Stomach smooth muscle (tissue), 2 donors: Measurements from ENCODE around the gene PLS1.

Source experiments
- H3K27ac ChIP-seq: one replicate; pipeline ENCODE4 v1.7.0; 2013; ENCODE audit warnings: mild to moderate bottlenecking, low read length, inconsistent platforms
- H3K27me3 ChIP-seq, 2 donors: one replicate each; pipeline ENCODE4 v1.7.0; 2013; ENCODE audit warnings: low read length in 2 of 2; ENCODE audit not compliant: insufficient read depth in 2 of 2, control insufficient read depth in 1 of 2
- H3K36me3 ChIP-seq, 2 donors: one replicate each; pipeline ENCODE4 v1.7.0; 2013; ENCODE audit warnings: low read length in 2 of 2; ENCODE audit not compliant: control insufficient read depth in 2 of 2, insufficient read depth in 2 of 2
- H3K4me1 ChIP-seq: one replicate; pipeline ENCODE4 v1.7.0; 2013; ENCODE audit warnings: low read length; ENCODE audit not compliant: control insufficient read depth, insufficient read depth
- H3K4me3 ChIP-seq, 2 donors: one replicate each; pipeline ENCODE4 v1.7.0; 2013; ENCODE audit warnings: low read length in 2 of 2
- H3K9ac ChIP-seq, 2 donors: one replicate each; pipeline ENCODE4 v1.7.0; 2013; ENCODE audit warnings: low read length in 2 of 2, mild to moderate bottlenecking in 1 of 2
- H3K9me3 ChIP-seq, 2 donors: one replicate each; pipeline ENCODE4 v1.7.0; 2013; ENCODE audit warnings: low read length in 2 of 2; ENCODE audit not compliant: control insufficient read depth in 2 of 2
- donor health status: healthy.
- donor health status: Pancreatic carcinoma.

Gene PLS1

DNA sequence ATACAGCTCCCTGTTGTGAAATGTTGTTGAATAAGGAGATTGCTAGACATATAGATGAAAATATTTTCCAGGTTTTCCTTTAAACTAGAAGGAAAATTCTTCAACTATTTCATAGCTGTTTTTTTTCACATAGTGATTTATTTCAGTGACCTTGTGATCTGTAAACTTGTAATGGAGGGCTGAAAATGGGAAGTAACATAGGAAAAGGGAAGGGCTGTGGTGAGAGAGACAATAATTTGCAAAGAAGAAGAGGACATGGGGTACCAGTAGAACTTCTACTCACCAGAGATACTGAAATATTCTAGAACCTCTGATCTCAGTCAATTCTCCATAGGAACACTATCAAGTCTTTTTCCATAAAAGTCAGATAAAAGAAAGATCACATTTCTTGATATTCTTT, 60.4 kb downstream of the PLS1 start:
- Histone ChIP-seq H3K27ac (no peak overlapping the region), H3K4me3 (no peak overlapping the region)

GRCh38 chr3:142657033-142657432, 60.8 kb downstream of the PLS1 start:
- H3K36me3 ChIP-seq = no peaks in the 10 kb centered on the region
- no peaks in the 10 kb centered on the region for H3K9me3 ChIP-seq
- H3K27ac ChIP-seq = no peak overlapping the region
- H3K9ac ChIP-seq = no peak overlapping the region
- H3K4me3 ChIP-seq = no peak overlapping the region
- no peaks in the 10 kb centered on the region for H3K4me1 ChIP-seq
- H3K27me3 ChIP-seq = no peaks in the 10 kb centered on the region

More for the DNA sequence above, 60.4 kb downstream of the PLS1 start:
- no peaks in the 10 kb centered on the region for H3K9me3 ChIP-seq
- H3K4me1 ChIP-seq = no peaks in the 10 kb centered on the region
- H3K9ac ChIP-seq = no peak overlapping the region
- no peaks in the 10 kb centered on the region for H3K36me3 ChIP-seq
- no peaks in the 10 kb centered on the region for H3K27me3 ChIP-seq

GRCh38 chr3:142660383-142660782, 64.2 kb downstream of the PLS1 start:
- H3K4me1 ChIP-seq = no peaks in the 10 kb centered on the region
- H3K9me3 ChIP-seq = no peaks in the 10 kb centered on the region
- H3K9ac ChIP-seq = no peak overlapping the region
- H3K4me3 ChIP-seq = no peak overlapping the region
- no peak overlapping the region for H3K27ac ChIP-seq
- H3K27me3 ChIP-seq = no peaks in the 10 kb centered on the region
- H3K36me3 ChIP-seq = no peaks in the 10 kb centered on the region

DNA sequence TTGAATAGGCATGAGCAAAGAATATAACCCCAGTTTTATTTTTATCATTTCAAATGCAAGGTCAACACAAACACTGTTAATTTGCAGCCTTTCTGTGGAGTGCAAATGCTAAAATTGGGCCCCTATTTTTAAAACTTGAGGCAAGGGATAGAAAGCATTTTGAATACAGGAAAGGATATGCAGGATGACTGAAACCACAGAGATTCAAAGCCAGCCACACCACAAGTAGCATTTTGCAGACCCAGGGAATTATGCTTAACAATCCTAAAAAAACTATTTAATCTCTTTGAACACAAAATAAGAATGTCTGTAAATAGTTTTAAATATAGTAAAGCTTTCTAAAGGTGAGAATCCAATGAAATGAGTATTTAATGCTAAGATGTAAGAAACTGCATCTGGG, 64.7 kb downstream of the PLS1 start:
- Histone ChIP-seq H3K4me1 (no peaks in the 10 kb centered on the region), H3K27me3 (no peaks in the 10 kb centered on the region), H3K36me3 (no peaks in the 10 kb centered on the region), H3K4me3 (no peak overlapping the region), H3K9ac (no peak overlapping the region), H3K9me3 (no peaks in the 10 kb centered on the region), H3K27ac (no peak overlapping the region)

DNA sequence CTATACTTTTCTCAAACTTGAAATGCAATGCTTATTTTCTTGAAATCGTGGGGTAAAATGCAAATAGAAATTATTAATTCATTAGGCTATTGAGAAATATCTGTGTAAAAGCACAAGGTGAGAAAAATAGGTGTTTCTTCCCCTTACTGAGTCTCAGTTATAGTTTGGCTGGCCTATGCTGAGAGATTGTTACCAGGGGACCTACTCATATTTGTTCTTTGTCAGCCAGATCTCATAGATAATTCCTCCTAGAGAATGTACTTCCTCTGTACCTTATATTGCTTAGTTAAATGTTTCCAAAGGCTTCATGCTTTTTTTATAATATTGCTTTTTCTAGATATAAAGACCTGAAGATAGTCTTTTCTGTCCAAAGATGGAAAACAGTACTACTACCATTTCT, 67.7 kb downstream of the PLS1 start:
- Histone ChIP-seq H3K4me3 (no peak overlapping the region), H3K9me3 (no peaks in the 10 kb centered on the region), H3K9ac (no peak overlapping the region), H3K36me3 (no peaks in the 10 kb centered on the region), H3K4me1 (no peaks in the 10 kb centered on the region), H3K27me3 (no peaks in the 10 kb centered on the region), H3K27ac (no peak overlapping the region)

DNA sequence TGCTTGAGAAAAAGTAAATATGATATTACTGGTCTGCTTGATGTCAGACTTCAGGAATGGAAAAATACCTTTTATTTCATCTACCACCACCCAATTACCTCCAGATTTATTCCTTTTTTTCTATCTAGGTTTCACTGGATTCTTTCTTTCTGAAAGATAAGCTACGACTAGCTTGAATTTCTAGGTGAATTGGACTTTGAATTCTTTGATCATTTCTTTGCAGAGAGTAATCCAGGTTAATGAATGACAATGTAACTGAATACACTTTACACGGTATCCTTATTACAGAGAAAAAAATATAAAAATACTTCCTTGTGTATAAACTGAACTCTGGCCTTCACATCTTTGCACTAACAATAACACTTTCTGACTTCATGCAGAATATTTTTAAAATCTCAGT, 68.1 kb downstream of the PLS1 start:
- Histone ChIP-seq H3K9me3 (no peaks in the 10 kb centered on the region), H3K27me3 (no peaks in the 10 kb centered on the region), H3K27ac (no peak overlapping the region), H3K4me3 (no peak overlapping the region), H3K36me3 (no peaks in the 10 kb centered on the region), H3K4me1 (no peaks in the 10 kb centered on the region), H3K9ac (no peak overlapping the region)

DNA sequence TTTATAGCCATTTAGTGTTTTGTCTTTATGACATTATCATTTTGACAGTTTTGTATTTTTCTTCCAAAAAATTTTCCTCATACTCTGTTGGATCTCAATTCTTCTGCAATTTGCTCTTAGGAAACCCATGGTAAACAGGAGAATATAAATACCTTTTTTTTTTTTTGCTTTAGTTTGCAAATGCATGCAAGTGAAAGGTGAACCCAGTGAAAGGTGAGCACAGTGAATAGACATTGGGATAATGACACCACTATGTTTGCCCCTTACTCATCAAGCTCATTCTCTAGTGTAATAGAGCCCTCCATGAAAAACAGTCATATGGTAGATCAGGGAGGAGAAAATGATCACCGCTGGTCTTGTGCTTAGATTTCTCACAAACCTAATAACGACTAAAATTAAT, 68.6 kb downstream of the PLS1 start:
- Histone ChIP-seq H3K27me3 (no peaks in the 10 kb centered on the region), H3K9ac (no peak overlapping the region), H3K9me3 (no peaks in the 10 kb centered on the region), H3K4me1 (no peaks in the 10 kb centered on the region), H3K36me3 (no peaks in the 10 kb centered on the region), H3K27ac (no peak overlapping the region), H3K4me3 (no peak overlapping the region)

DNA sequence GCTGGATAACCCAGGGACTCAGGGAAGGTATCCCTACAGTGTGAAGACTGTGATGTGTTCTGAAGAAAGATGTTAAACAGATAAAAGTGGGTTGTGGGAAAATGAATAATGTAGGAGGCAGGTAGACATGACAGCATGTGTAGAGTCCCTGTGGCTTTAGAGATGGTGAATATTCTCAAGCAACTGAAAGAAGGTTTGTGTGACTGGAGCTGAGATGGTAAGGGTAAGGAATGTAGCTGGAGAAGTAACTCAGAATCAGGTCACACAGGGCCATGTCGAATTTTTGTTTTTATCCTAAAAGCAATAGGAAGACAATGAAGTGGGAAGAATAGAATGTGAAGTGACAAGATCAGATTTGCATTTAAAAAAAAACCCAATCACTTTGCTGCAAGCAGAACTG, 73.9 kb downstream of the PLS1 start:
- H3K4me1 ChIP-seq = no peaks in the 10 kb centered on the region
- no peak overlapping the region for H3K9ac ChIP-seq
- no peaks in the 10 kb centered on the region for H3K27me3 ChIP-seq
- H3K4me3 ChIP-seq = no peak overlapping the region
- no peak overlapping the region for H3K27ac ChIP-seq
- no peaks in the 10 kb centered on the region for H3K36me3 ChIP-seq
- no peaks in the 10 kb centered on the region for H3K9me3 ChIP-seq

GRCh38 chr3:142676151-142676550, 80.0 kb downstream of the PLS1 start:
- Histone ChIP-seq H3K9me3 (no peaks in the 10 kb centered on the region), H3K27ac (no peak overlapping the region), H3K4me1 (no peaks in the 10 kb centered on the region), H3K9ac (no peak overlapping the region), H3K27me3 (no peaks in the 10 kb centered on the region), H3K36me3 (no peaks in the 10 kb centered on the region), H3K4me3 (no peak overlapping the region)

GRCh38 chr3:142680710-142681109, 84.5 kb downstream of the PLS1 start:
- Histone ChIP-seq H3K36me3 (no peaks in the 10 kb centered on the region), H3K9me3 (no peaks in the 10 kb centered on the region), H3K27ac (no peak overlapping the region), H3K27me3 (no peaks in the 10 kb centered on the region), H3K4me3 (no peak overlapping the region), H3K9ac (no peak overlapping the region), H3K4me1 (no peaks in the 10 kb centered on the region)

GRCh38 chr3:142690613-142691012, 94.4 kb downstream of the PLS1 start:
- Histone ChIP-seq H3K9ac (no peak overlapping the region), H3K27ac (no peak overlapping the region), H3K36me3 (no peaks in the 10 kb centered on the region), H3K27me3 (no peaks in the 10 kb centered on the region), H3K4me3 (no peak overlapping the region), H3K4me1 (no peaks in the 10 kb centered on the region), H3K9me3 (no peaks in the 10 kb centered on the region)

GRCh38 chr3:142691527-142691926, 95.3 kb downstream of the PLS1 start:
- H3K27ac ChIP-seq = no peak overlapping the region
- no peaks in the 10 kb centered on the region for H3K4me1 ChIP-seq
- H3K36me3 ChIP-seq = no peaks in the 10 kb centered on the region
- no peaks in the 10 kb centered on the region for H3K9me3 ChIP-seq
- H3K27me3 ChIP-seq = no peaks in the 10 kb centered on the region
- H3K4me3 ChIP-seq = no peak overlapping the region
- no peak overlapping the region for H3K9ac ChIP-seq
